Stimulated activated CD4-positive, alpha-beta T cell treated with anti-CD3 and anti-CD28 coated beads, TNF-alpha, amount 100 ng/mL, for 24 hours (primary cell): Measurements from ENCODE around the gene PRDX5.
"Not testable (repeated sequence)": the region's sequence is repeated elsewhere in the genome, so short reads cannot be mapped to it uniquely, and the experiment has no call there.

Experiments used
- DNase-seq, 3 experiments: peaks; one replicate each; pipeline ENCODE4 v3.0.0-alpha.2; 2020; ENCODE audit warnings: low read depth in 3 of 3

Gene PRDX5

GRCh38 chr11:64305691-64306562, 12.0 kb upstream of the PRDX5 start:
- DNase-seq: peak; percentile 41 to 75 (median 41)

DNA sequence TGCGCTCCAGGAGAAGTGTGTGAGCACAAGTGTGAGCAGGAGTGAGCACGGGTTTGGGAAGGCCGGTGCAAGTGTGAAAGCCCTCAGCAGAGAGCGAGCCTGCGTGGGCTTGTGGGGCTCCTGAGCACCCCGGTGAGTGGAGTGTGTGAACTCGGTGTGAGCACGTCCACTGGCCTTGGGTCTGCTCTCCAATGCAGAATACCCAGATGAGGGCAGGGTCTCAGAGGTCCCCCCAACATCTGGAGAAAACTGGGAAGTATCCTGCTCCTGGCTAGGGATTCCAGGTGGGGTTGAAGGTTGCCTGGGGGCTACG, 11.4 kb upstream of the PRDX5 start:
- no peak for DNase-seq

DNA sequence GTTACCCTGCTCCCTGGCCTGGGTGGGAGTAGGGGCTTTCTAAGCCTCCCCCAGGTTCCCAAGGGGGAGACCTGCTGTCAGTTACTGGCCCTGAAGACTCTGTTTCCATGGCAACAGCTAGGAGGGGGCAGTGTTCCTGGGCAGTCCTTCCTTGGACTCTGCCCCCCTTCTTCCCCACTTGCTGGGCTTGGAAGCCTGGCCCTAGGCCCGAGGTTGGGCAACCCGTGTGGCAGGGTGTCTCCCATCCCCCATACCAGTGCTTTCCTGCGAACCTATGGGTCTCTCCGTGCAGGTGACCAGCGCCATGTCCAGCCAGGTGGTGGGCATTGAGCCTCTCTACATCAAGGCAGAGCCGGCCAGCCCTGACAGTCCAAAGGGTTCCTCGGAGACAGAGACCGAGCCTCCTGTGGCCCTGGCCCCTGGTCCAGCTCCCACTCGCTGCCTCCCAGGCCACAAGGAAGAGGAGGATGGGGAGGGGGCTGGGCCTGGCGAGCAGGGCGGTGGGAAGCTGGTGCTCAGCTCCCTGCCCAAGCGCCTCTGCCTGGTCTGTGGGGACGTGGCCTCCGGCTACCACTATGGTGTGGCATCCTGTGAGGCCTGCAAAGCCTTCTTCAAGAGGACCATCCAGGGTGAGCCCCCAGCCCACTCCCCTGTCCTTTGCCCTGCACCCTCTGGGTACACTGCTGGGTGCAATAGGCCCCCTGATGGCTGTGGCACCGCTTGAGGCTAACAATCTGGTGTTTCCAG, 10.9 kb upstream of the PRDX5 start:
- no peak for DNase-seq

- not testable (repeated sequence) for DNase-seq
These were observed 10.1 kb upstream of the PRDX5 start for GRCh38 chr11:64307795-64308194.

DNA sequence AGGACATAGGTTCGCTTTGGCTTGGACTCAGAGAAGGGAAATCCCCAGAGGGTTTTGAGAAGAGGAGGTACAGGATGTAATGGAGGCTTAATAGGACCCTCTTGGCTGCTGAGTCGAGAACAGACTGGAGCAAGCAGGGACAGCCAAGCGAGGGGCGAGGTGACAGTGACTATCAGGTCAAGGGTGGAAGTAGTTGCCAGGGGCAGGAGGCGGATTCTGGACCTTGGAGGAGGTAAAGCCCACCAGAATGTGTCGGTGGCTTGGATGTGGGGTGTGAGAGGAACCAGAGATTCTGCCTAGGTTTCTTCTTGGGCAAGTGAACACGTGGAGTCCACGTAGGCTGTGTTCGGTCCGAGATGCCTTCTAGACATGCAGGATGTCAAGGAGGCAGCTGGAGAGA, 5.0 kb upstream of the PRDX5 start:
- no peak for DNase-seq

GRCh38 chr11:64313491-64314145, 4.3 kb upstream of the PRDX5 start:
- no peak for DNase-seq

DNA sequence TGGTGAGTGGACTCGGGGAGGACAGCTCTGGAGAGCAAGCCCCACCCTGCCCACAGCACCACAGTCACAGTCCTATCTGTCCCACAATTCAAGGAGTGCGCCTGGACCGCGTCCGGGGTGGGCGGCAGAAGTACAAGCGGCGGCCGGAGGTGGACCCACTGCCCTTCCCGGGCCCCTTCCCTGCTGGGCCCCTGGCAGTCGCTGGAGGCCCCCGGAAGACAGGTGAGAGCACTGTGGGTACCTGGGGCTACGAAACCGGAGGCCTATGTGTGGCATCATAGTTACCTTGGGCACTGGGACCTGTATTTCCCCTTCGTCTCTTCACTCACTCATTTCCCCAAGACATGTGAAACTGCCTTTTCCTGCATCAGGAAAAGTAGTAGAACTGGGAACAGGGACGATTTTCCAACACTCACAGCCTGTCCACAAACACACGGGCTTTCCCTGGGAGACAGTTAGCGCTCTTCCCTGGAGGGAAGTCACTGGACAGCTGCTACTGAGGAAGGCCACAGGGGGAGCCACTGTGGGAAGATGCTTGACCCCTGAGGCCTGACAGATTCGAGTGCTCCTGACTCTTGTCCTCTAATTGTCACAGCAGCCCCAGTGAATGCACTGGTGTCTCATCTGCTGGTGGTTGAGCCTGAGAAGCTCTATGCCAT, 3.6 kb upstream of the PRDX5 start:
- DNase-seq: no peak

- DNase-seq: no peak
These were observed 2.9 kb upstream of the PRDX5 start for GRCh38 chr11:64314805-64315561.

DNA sequence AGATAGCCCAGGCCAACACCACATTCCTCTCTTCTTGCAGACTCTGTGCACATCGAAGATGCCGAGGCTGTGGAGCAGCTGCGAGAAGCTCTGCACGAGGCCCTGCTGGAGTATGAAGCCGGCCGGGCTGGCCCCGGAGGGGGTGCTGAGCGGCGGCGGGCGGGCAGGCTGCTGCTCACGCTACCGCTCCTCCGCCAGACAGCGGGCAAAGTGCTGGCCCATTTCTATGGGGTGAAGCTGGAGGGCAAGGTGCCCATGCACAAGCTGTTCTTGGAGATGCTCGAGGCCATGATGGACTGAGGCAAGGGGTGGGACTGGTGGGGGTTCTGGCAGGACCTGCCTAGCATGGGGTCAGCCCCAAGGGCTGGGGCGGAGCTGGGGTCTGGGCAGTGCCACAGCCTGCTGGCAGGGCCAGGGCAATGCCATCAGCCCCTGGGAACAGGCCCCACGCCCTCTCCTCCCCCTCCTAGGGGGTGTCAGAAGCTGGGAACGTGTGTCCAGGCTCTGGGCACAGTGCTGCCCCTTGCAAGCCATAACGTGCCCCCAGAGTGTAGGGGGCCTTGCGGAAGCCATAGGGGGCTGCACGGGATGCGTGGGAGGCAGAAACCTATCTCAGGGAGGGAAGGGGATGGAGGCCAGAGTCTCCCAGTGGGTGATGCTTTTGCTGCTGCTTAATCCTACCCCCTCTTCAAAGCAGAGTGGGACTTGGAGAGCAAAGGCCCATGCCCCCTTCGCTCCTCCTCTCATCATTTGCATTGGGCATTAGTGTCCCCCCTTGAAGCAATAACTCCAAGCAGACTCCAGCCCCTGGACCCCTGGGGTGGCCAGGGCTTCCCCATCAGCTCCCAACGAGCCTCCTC, 2.0 kb upstream of the PRDX5 start:
- DNase-seq: not testable (repeated sequence)

GRCh38 chr11:64316672-64317324, 1.1 kb upstream of the PRDX5 start:
- DNase-seq: no peak

- DNase-seq: peak; percentile 93 to 97 (median 96)
These were observed 478 bp upstream of the PRDX5 start, which contains the start of gene TRMT112 for GRCh38 chr11:64317325-64317960. TRMT112 (minus strand) TSS chr11:64317559; CDS start chr11:64317526, 33 bp downstream.

DNA sequence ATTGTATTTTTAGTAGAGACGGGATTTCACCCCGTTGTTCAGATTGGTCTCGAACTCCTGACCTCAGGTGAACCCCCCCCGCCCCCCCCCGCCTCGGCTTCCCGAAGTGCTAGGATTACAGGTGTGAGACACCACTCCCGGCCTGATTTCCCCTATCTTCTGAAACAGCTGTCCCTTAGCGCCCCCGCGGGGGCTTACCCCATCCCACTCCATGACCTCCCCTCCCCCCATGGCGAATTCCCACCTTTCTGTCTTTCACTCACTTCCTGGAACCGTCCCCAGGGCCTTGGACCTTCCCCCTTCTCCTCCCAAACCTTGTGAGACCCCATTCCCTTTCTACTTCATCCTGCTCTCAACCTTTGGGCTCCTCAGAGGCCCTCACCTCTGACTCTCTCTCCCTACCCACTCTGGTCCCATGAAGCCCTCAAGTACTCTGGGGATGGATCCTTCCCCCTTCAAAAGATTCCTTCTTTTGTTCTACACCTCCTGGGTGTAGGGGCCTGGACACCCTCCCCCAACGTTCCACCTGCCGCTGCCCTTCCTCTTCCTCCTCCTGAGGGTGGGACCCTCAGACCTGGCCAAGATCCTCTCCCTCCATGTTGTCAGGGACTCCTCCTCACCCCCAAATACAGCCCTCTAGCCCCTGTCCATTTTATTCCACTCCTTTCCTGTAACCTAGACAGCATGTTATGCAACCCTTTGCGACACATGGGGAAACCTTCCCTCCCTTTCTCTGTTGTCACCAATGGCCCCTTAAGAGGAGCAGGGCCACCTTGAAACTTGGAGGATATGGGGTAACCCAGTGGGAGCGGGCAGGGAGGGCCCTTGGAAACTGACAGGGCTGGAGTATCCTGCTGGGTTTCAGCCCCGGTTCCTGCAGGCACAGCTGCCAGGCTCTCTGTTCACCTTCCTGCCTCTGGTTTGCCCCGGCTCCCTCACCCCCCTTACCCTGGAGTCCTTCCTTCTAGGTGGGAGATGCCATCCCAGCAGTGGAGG, 1.1 kb downstream of the PRDX5 start:
- no peak for DNase-seq

DNA sequence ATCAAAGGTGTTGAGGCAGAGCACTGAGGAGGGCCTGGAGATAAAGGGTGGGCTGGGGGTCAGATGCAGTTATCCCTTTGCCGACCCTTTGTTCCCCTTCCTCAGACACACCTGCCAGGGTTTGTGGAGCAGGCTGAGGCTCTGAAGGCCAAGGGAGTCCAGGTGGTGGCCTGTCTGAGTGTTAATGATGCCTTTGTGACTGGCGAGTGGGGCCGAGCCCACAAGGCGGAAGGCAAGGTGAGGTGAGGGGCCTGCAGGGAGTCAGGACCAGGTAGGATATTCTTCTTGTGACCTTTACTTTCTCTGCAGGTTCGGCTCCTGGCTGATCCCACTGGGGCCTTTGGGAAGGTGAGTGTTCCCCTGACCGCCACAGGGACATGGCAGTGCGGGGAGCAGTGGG, 2.6 kb downstream of the PRDX5 start:
- no peak for DNase-seq

DNA sequence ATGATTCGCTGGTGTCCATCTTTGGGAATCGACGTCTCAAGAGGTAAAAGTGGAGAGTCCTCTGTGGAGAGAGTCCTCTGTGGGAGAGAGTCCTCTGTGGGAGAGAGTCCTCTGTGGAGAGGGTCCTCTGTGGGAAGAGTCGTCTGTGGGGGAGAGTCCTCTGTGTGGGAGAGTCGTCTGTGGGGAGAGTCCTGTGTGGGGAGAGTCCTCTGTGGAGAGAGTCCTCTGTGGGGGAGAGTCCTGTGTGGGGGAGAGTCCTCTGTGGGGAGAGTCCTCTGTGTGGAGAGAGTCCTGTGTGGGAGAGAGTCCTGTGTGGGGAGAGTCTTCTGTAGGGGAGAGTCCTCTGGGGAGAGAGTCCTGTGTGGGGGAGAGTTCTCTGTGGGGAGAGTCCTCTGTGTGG, 3.1 kb downstream of the PRDX5 start:
- no peak for DNase-seq

- DNase-seq: no peak
These were observed 3.6 kb downstream of the PRDX5 start for GRCh38 chr11:64321533-64321932.

- DNase-seq: no peak
These were observed 5.0 kb downstream of the PRDX5 start for GRCh38 chr11:64322925-64323260.

DNA sequence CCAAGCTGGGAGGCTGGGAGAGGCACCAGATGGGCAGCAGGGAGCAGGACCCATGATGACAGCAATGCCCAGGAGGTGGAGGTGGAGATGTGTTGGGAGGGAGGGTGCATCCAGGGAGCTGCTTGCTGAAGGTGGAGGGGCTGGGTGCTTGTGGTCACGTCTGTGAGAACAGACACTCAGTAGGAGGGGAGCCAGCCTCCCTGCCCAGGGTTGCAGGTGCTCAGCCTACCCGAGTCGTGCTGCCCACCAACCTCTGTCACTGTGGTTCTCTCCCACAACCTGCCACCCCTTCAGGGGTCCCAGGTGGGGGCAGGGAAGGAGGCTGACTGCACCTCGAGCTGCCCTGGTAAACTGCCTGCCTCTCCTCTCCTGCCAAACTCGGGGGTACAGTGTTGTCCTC, 5.5 kb downstream of the PRDX5 start:
- no peak for DNase-seq

- DNase-seq: not testable (repeated sequence)
These were observed 6.1 kb downstream of the PRDX5 start for GRCh38 chr11:64323984-64324383.
